ENCODE results near the gene TBX4.

TBX4 gene

DNA sequence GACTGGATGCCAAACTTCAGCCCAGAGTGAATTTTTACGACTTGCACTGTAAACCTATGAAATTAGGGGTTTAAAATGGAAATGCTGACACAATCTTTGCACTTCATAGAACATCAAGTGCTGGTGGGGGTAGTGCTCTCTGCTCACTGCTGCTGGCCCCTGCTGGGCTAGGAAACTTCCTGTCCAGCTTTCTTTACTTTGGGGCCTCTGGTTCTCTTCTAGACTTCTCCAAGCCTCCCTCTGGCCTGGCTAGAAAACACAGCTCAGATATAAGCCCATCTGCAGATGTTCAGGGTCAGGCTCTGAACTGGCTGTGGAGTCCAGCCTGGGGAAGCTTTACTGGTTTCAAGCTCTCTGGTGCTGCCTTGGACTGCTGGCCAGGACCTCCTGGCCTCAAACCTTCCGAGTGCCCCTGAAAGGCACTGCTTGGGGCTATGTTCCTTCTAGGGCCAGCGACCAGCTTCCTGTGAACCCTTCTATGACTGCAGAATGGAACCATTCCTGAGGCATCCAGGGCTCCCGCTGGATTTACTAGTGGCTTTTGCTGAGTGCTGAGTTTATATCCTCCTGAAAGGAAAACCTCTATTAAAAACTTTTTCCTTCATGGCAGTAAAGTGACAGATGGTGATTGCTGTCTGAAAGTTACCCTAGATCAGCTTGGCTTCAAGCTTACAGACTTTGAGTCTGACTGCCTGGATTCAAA, 59.4 kb downstream of the TBX4 start:
- no peak for DNase-seq (ENCODE audit: low spot score)
- no CpG with 5 or more reads among the region's 4 CpGs for WGBS, 2 donors (ENCODE audit: extremely low coverage in 2 of 2, insufficient read length in 2 of 2, insufficient replicate concordance in 1 of 2)
- no peak overlapping the region for H3K4me3 ChIP-seq (ENCODE audit: low read length in 2 of 2)

DNA sequence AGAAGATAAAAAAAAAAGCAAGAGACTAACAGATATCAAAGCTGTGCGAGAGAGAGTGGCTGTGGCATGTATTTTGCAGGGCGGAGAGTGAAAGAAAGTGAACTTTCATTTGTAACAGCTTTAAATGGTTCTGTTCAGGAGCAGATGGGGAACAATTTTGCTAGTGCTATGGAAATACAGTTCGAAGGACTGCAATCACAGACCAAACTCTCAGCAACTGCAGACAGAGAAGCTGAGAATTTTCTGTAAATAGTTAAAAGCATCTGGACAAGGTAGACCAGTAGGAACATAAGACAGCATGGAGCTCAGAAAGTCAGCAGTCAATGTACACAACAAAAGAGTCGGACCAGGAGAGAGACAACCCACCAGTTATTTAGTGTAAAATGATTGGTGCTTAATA, 62.3 kb downstream of the TBX4 start:
- H3K36me3 ChIP-seq (replicated peaks in 1 of 2; ENCODE audit: control insufficient read depth in 2 of 2, insufficient read depth in 2 of 2, low read length in 2 of 2), result no peaks in the 10 kb centered on the region
- no peak overlapping the region for H2AK5ac ChIP-seq (ENCODE audit: low read depth, low read length)
- no peak overlapping the region for H2BK12ac ChIP-seq (ENCODE audit: low read length)
- H3K4me3 ChIP-seq (ENCODE audit: low read length in 2 of 2), result no peak overlapping the region
- H2BK15ac ChIP-seq (ENCODE audit: low read length), result no peak overlapping the region
- H3K23ac ChIP-seq (ENCODE audit: low read depth, low read length, poor library complexity), result no peak overlapping the region
- H3K9ac ChIP-seq (ENCODE audit: low read depth, low read length, poor library complexity), result no peak overlapping the region
- DNase-seq (ENCODE audit: low spot score), result no peak
- peaks cover 0 to 2% (median 0%) of the 10 kb centered on the region in 3 experiments for H3K27me3 ChIP-seq (ENCODE audit: control insufficient read depth in 3 of 3, insufficient read depth in 3 of 3, low read depth in 1 of 3, low read length in 3 of 3)
- no peak overlapping the region for H3K18ac ChIP-seq (ENCODE audit: low read length)
- WGBS, 2 donors (ENCODE audit: extremely low coverage in 2 of 2, insufficient read length in 2 of 2, insufficient replicate concordance in 1 of 2), result no CpG with 5 or more reads among the region's 4 CpGs
- H3K4ac ChIP-seq (ENCODE audit: low read length), result no peak overlapping the region
- no peaks in the 10 kb centered on the region for H3K79me1 ChIP-seq (ENCODE audit: low read depth, low read length)
- no peak overlapping the region for H3K14ac ChIP-seq (ENCODE audit: low read length)
- no peaks in the 10 kb centered on the region for H3K9me3 ChIP-seq (replicated peaks in 1 of 2; ENCODE audit: control insufficient read depth in 2 of 2, insufficient read depth in 1 of 2, low read depth in 1 of 2, low read length in 2 of 2)
- no peak overlapping the region for H3K4me2 ChIP-seq (ENCODE audit: insufficient read depth, low read length, poor library complexity, severe bottlenecking)
- no peak overlapping the region for H3K27ac ChIP-seq (replicated peaks; ENCODE audit: low read length)
- no peak overlapping the region for H2BK5ac ChIP-seq (ENCODE audit: low read length)
- H2BK120ac ChIP-seq (ENCODE audit: low read depth, low read length), result no peak overlapping the region
- no peaks in the 10 kb centered on the region for H3K4me1 ChIP-seq (ENCODE audit: control insufficient read depth in 2 of 2, insufficient read depth in 1 of 2, low read depth in 1 of 2, low read length in 2 of 2)
- no peak overlapping the region for H2AFZ ChIP-seq (ENCODE audit: low read length)
- H4K91ac ChIP-seq (ENCODE audit: low read depth, low read length, poor library complexity), result no peak overlapping the region
- H4K8ac ChIP-seq (ENCODE audit: low read depth, low read length), result no peak overlapping the region

More for the DNA sequence above, 59.4 kb downstream of the TBX4 start:
- H3K4ac ChIP-seq (ENCODE audit: low read length), result no peak overlapping the region
- no peak overlapping the region for H3K18ac ChIP-seq (ENCODE audit: low read length)
- H2BK5ac ChIP-seq (ENCODE audit: low read length), result no peak overlapping the region
- H2BK12ac ChIP-seq (ENCODE audit: low read length), result no peak overlapping the region
- no peak overlapping the region for H4K91ac ChIP-seq (ENCODE audit: low read depth, low read length, poor library complexity)
- H2BK120ac ChIP-seq (ENCODE audit: low read depth, low read length), result no peak overlapping the region
- no peak overlapping the region for H3K27ac ChIP-seq (replicated peaks; ENCODE audit: low read length)
- H3K4me1 ChIP-seq (ENCODE audit: control insufficient read depth in 2 of 2, insufficient read depth in 1 of 2, low read depth in 1 of 2, low read length in 2 of 2), result no peaks in the 10 kb centered on the region
- no peaks in the 10 kb centered on the region for H3K9me3 ChIP-seq (replicated peaks in 1 of 2; ENCODE audit: control insufficient read depth in 2 of 2, insufficient read depth in 1 of 2, low read depth in 1 of 2, low read length in 2 of 2)
- no peak overlapping the region for H2AK5ac ChIP-seq (ENCODE audit: low read depth, low read length)
- no peak overlapping the region for H2BK15ac ChIP-seq (ENCODE audit: low read length)
- H3K23ac ChIP-seq (ENCODE audit: low read depth, low read length, poor library complexity), result no peak overlapping the region
- no peak overlapping the region for H3K14ac ChIP-seq (ENCODE audit: low read length)
- H3K9ac ChIP-seq (ENCODE audit: low read depth, low read length, poor library complexity), result no peak overlapping the region
- H3K36me3 ChIP-seq (replicated peaks in 1 of 2; ENCODE audit: control insufficient read depth in 2 of 2, insufficient read depth in 2 of 2, low read length in 2 of 2), result no peaks in the 10 kb centered on the region
- H3K79me1 ChIP-seq (ENCODE audit: low read depth, low read length), result no peaks in the 10 kb centered on the region
- no peak overlapping the region for H3K4me2 ChIP-seq (ENCODE audit: insufficient read depth, low read length, poor library complexity, severe bottlenecking)
- peak overlapping the region; percentile 24 for H2AFZ ChIP-seq (ENCODE audit: low read length)
- H3K27me3 ChIP-seq (ENCODE audit: control insufficient read depth in 3 of 3, insufficient read depth in 3 of 3, low read depth in 1 of 3, low read length in 3 of 3), result peaks cover 0 to 7% (median 0%) of the 10 kb centered on the region in 3 experiments
- no peak overlapping the region for H4K8ac ChIP-seq (ENCODE audit: low read depth, low read length)

DNA sequence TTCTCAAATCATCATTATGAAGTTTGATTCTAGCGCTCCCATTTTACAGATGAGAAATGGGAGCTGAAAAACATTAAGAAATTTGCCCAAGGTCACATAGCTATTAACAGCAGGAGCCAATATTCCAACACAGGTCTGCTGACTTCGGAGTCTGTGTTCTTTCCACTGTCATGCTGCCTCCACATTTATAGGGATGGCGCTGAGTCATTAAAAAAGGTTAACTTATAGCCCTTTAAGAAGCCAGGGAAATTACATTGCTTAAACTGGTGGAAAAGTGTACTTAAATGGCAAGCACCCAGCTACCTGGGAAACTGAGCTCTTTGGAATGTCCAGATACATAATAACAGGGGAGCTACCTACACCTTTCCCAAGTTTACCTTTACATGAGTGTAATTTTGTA, 65.0 kb downstream of the TBX4 start:
- H3K4ac ChIP-seq (ENCODE audit: low read length), result no peak overlapping the region
- no peak overlapping the region for H3K27ac ChIP-seq (replicated peaks; ENCODE audit: low read length)
- H3K9ac ChIP-seq (ENCODE audit: low read depth, low read length, poor library complexity), result no peak overlapping the region
- H3K4me2 ChIP-seq (ENCODE audit: insufficient read depth, low read length, poor library complexity, severe bottlenecking), result no peak overlapping the region
- H2BK5ac ChIP-seq (ENCODE audit: low read length), result no peak overlapping the region
- H2BK15ac ChIP-seq (ENCODE audit: low read length), result no peak overlapping the region
- H3K4me3 ChIP-seq (ENCODE audit: low read length in 2 of 2), result no peak overlapping the region
- H2AK5ac ChIP-seq (ENCODE audit: low read depth, low read length), result no peak overlapping the region
- no peak overlapping the region for H4K8ac ChIP-seq (ENCODE audit: low read depth, low read length)
- H2BK12ac ChIP-seq (ENCODE audit: low read length), result no peak overlapping the region
- H4K91ac ChIP-seq (ENCODE audit: low read depth, low read length, poor library complexity), result no peak overlapping the region
- H3K27me3 ChIP-seq (ENCODE audit: control insufficient read depth in 3 of 3, insufficient read depth in 3 of 3, low read depth in 1 of 3, low read length in 3 of 3), result peaks cover 0 to 6% (median 0%) of the 10 kb centered on the region in 3 experiments
- no peak overlapping the region for H2AFZ ChIP-seq (ENCODE audit: low read length)
- H3K9me3 ChIP-seq (replicated peaks in 1 of 2; ENCODE audit: control insufficient read depth in 2 of 2, insufficient read depth in 1 of 2, low read depth in 1 of 2, low read length in 2 of 2), result no peaks in the 10 kb centered on the region
- no CpG with 5 or more reads among the region's 3 CpGs for WGBS, 2 donors (ENCODE audit: extremely low coverage in 2 of 2, insufficient read length in 2 of 2, insufficient replicate concordance in 1 of 2)
- H2BK120ac ChIP-seq (ENCODE audit: low read depth, low read length), result no peak overlapping the region
- H3K36me3 ChIP-seq (replicated peaks in 1 of 2; ENCODE audit: control insufficient read depth in 2 of 2, insufficient read depth in 2 of 2, low read length in 2 of 2), result no peaks in the 10 kb centered on the region
- no peaks in the 10 kb centered on the region for H3K4me1 ChIP-seq (ENCODE audit: control insufficient read depth in 2 of 2, insufficient read depth in 1 of 2, low read depth in 1 of 2, low read length in 2 of 2)
- H3K23ac ChIP-seq (ENCODE audit: low read depth, low read length, poor library complexity), result no peak overlapping the region
- DNase-seq (ENCODE audit: low spot score), result no peak
- no peaks in the 10 kb centered on the region for H3K79me1 ChIP-seq (ENCODE audit: low read depth, low read length)
- no peak overlapping the region for H3K14ac ChIP-seq (ENCODE audit: low read length)
- no peak overlapping the region for H3K18ac ChIP-seq (ENCODE audit: low read length)

DNA sequence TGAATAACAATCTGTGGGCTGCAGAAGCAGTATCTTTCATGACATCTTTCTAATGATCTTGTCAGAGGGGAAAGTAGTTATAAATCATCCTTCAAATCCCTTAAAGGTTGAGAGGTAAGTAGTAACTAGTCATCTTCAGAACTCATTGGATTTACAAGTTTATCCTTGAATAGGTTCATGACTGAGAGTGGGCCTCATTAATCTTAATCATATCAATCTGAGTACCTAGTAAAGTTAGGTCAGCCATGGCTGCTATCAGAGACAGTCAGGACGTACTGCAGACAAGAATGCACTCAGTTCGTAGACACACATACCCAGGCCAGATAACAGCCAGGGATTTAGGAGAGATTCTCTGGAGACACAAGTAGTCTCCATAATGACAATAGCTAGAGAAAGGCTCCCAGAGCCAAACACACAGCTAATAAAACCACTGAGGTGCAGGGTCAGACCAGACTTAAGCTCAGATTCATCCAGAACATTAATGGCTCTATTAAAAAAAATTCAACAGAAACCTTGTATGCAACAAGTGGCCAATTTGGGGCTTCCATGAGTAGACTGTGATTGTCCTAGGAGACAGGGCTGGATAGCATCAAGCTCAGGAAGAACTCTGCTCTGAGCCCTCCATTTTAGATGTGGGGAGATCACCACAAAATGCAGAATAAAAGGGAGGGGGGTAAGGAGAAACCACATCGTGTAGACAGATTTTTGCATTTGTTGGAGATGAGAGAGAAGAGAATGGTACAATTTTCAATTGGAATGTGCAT, 65.8 kb downstream of the TBX4 start:
- H3K4ac ChIP-seq (ENCODE audit: low read length), result no peak overlapping the region
- H4K8ac ChIP-seq (ENCODE audit: low read depth, low read length), result no peak overlapping the region
- H2AK5ac ChIP-seq (ENCODE audit: low read depth, low read length), result no peak overlapping the region
- no peaks in the 10 kb centered on the region for H3K4me1 ChIP-seq (ENCODE audit: control insufficient read depth in 2 of 2, insufficient read depth in 1 of 2, low read depth in 1 of 2, low read length in 2 of 2)
- no peak overlapping the region for H2BK15ac ChIP-seq (ENCODE audit: low read length)
- no peak overlapping the region for H3K27ac ChIP-seq (replicated peaks; ENCODE audit: low read length)
- H4K91ac ChIP-seq (ENCODE audit: low read depth, low read length, poor library complexity), result no peak overlapping the region
- no peak overlapping the region for H3K23ac ChIP-seq (ENCODE audit: low read depth, low read length, poor library complexity)
- H3K9me3 ChIP-seq (replicated peaks in 1 of 2; ENCODE audit: control insufficient read depth in 2 of 2, insufficient read depth in 1 of 2, low read depth in 1 of 2, low read length in 2 of 2), result no peaks in the 10 kb centered on the region
- H2BK120ac ChIP-seq (ENCODE audit: low read depth, low read length), result no peak overlapping the region
- H3K27me3 ChIP-seq (ENCODE audit: control insufficient read depth in 3 of 3, insufficient read depth in 3 of 3, low read depth in 1 of 3, low read length in 3 of 3), result peaks cover 0 to 6% (median 0%) of the 10 kb centered on the region in 3 experiments
- no peak overlapping the region for H2BK5ac ChIP-seq (ENCODE audit: low read length)
- H3K4me2 ChIP-seq (ENCODE audit: insufficient read depth, low read length, poor library complexity, severe bottlenecking), result no peak overlapping the region
- no peak overlapping the region for H3K9ac ChIP-seq (ENCODE audit: low read depth, low read length, poor library complexity)
- H3K36me3 ChIP-seq (replicated peaks in 1 of 2; ENCODE audit: control insufficient read depth in 2 of 2, insufficient read depth in 2 of 2, low read length in 2 of 2), result no peaks in the 10 kb centered on the region
- H3K18ac ChIP-seq (ENCODE audit: low read length), result no peak overlapping the region
- no peak overlapping the region for H3K4me3 ChIP-seq (ENCODE audit: low read length in 2 of 2)
- no peaks in the 10 kb centered on the region for H3K79me1 ChIP-seq (ENCODE audit: low read depth, low read length)
- H2BK12ac ChIP-seq (ENCODE audit: low read length), result no peak overlapping the region
- no peak overlapping the region for H3K14ac ChIP-seq (ENCODE audit: low read length)
- no peak overlapping the region for H2AFZ ChIP-seq (ENCODE audit: low read length)
- DNase-seq (ENCODE audit: low spot score), result no peak
- no CpG with 5 or more reads among the region's 3 CpGs for WGBS, 2 donors (ENCODE audit: extremely low coverage in 2 of 2, insufficient read length in 2 of 2, insufficient replicate concordance in 1 of 2)
